Right atrium auricular region (tissue), 2 donors: ENCODE measurements around the gene SNX11. TPM values are rescaled to one million over a fixed set of nuclear protein-coding genes. Genes with fewer than 3 reads are reported as not detected.

ENCODE experiments used
- DNase-seq: peaks from one replicate; pipeline ENCODE4 v3.0.0-alpha.2; 2019; ENCODE audit warnings: low spot score
- H3K27ac ChIP-seq, 2 donors: fragments of 200-600 bp; sonication (generic); 1 replicate in 1 of 2; 2 replicates in 1 of 2; pipeline ENCODE4 v1.5.1; 2016 to 2019
- H3K27me3 ChIP-seq, 2 donors: fragments of 200-600 bp; sonication (generic); one replicate each; pipeline versions ENCODE4 v1.5.1 to v1.6.0; 2017 to 2019
- H3K36me3 ChIP-seq: fragments of 200-600 bp; sonication (generic); one replicate; pipeline ENCODE4 v1.5.1; 2016
- H3K4me1 ChIP-seq, 2 donors: fragments of 200-600 bp; sonication (generic); one replicate each; pipeline versions ENCODE4 v1.5.1 to v1.6.0; 2017 to 2019
- H3K4me3 ChIP-seq, 2 donors: fragments of 200-600 bp; sonication (generic); 1 replicate in 1 of 2; 2 replicates in 1 of 2; pipeline ENCODE4 v1.5.1; 2017 to 2019; ENCODE audit warnings: mild to moderate bottlenecking in 1 of 2, moderate library complexity in 1 of 2
- H3K9me3 ChIP-seq, 2 donors: fragments of 200-600 bp; sonication (generic); one replicate each; pipeline ENCODE4 v1.5.1; 2019
- total RNA-seq, 2 donors: library from RNA; depleted of rRNA; stranded (reverse); fragments of >200 nt; gene quantifications; one replicate each; pipeline ENCODE4 v1.1.0, GENCODE V29; 2016
- TF ChIP-seq, protein P1 (sequence below), 2 donors: fragments of 200-600 bp; sonication (generic); IDR thresholded peaks; one replicate each; pipeline ENCODE4 v1.5.1; 2019; ENCODE audit warnings: antibody characterized with exemption in 2 of 2

Gene SNX11
- total RNA-seq, 2 donors from 2014 or later, result 5.4 to 9.3 TPM

- peaks cover 0 to 4% of the 10 kb centered on the region in 2 donors for H3K27me3 ChIP-seq
- no peaks in the 10 kb centered on the region for H3K4me1 ChIP-seq
- TF ChIP-seq, protein P1, sequence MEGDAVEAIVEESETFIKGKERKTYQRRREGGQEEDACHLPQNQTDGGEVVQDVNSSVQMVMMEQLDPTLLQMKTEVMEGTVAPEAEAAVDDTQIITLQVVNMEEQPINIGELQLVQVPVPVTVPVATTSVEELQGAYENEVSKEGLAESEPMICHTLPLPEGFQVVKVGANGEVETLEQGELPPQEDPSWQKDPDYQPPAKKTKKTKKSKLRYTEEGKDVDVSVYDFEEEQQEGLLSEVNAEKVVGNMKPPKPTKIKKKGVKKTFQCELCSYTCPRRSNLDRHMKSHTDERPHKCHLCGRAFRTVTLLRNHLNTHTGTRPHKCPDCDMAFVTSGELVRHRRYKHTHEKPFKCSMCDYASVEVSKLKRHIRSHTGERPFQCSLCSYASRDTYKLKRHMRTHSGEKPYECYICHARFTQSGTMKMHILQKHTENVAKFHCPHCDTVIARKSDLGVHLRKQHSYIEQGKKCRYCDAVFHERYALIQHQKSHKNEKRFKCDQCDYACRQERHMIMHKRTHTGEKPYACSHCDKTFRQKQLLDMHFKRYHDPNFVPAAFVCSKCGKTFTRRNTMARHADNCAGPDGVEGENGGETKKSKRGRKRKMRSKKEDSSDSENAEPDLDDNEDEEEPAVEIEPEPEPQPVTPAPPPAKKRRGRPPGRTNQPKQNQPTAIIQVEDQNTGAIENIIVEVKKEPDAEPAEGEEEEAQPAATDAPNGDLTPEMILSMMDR (IDR thresholded peaks at IDR 0.05), result no peak
Measured at GRCh38 chr17:48155889-48156611, 48.5 kb downstream of the SNX11 start.

DNA sequence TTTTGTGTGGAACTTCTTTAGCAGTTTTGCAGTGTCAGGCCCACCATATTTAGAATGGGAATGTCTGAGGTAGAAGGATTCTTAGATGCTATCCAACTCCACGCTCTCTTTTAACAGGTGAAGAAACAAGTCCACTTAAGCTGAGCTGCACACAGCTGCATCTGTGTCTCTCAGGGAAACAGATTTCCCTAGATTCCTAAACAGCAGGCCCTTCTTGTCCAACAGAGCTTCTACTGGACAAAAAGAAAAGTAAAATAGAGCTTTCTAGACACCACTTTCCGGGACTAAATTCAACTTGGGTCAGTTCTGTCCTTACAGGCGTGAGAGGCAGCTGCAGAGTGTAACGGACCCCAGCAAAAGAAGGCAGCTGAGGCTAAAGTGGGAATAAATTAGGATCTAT is 51.7 kb downstream of the SNX11 start:
- Histone ChIP-seq H3K4me1 (no peaks in the 10 kb centered on the region), H3K9me3 (no peaks in the 10 kb centered on the region), H3K36me3 (no peaks in the 10 kb centered on the region), H3K27me3 (no peaks in the 10 kb centered on the region), H3K4me3 (no peak overlapping the region), H3K27ac (no peak overlapping the region)
- no peak for DNase-seq
- TF ChIP-seq, protein P1 (IDR thresholded peaks at IDR 0.05), result no peak

More at GRCh38 chr17:48155889-48156611, 48.5 kb downstream of the SNX11 start:
- Histone ChIP-seq H3K36me3 (no peaks in the 10 kb centered on the region), H3K27ac (no peak overlapping the region), H3K4me3 (no peak overlapping the region), H3K9me3 (no peaks in the 10 kb centered on the region)
- DNase-seq, result no peak

- Histone ChIP-seq H3K4me1 (no peaks in the 10 kb centered on the region), H3K9me3 (no peaks in the 10 kb centered on the region), H3K27ac (no peak overlapping the region), H3K36me3 (no peaks in the 10 kb centered on the region), H3K27me3 (no peaks in the 10 kb centered on the region), H3K4me3 (no peak overlapping the region)
- TF ChIP-seq, protein P1 (IDR thresholded peaks at IDR 0.05), result no peak
- DNase-seq, result no peak
Measured at GRCh38 chr17:48160177-48161081, 52.9 kb downstream of the SNX11 start.

DNA sequence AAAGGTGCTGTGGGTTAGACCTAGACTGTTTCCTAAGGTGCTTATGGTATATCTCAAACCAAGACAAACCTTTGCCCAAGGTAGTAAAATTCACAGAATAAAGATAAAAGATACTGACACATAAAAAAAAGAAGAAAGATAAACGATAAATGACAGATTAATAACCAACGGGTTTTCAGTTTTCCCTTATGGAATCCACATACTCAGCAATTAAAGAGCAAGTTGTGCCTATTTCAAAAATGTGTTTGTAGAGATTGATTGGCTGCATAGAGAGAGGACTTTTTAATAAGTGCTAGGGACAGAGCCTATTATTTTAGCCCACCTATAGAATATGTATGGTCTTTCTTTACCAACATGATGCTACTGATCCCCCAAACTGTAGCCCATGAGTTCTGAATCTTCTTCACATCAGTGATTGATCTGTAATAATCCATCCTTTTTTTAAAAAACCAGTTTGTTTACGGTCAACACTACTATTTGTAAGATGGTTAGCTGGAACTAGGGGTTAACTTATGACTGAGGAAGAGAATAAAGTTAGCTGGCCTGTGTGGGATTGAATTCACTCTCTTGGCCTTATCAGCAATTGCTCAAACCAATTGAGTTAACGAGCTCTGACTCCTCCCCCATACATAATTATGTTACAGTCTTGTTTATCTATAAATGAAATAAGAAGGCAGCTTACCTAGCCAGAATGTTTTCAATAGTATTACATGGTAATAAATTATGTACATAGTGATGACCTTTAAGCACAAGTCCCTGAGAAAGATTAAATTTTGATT is 53.8 kb downstream of the SNX11 start:
- Histone ChIP-seq H3K9me3 (no peaks in the 10 kb centered on the region), H3K4me1 (no peaks in the 10 kb centered on the region), H3K27ac (no peak overlapping the region), H3K36me3 (no peaks in the 10 kb centered on the region), H3K4me3 (no peak overlapping the region), H3K27me3 (no peaks in the 10 kb centered on the region)
- no peak for DNase-seq
- TF ChIP-seq, protein P1 (IDR thresholded peaks at IDR 0.05), result no peak

- TF ChIP-seq, protein P1 (IDR thresholded peaks at IDR 0.05), result no peak
- H3K27me3 ChIP-seq, result no peaks in the 10 kb centered on the region
- no peaks in the 10 kb centered on the region for H3K36me3 ChIP-seq
- H3K27ac ChIP-seq, result no peak overlapping the region
- H3K4me3 ChIP-seq, result no peak overlapping the region
- H3K4me1 ChIP-seq, result no peaks in the 10 kb centered on the region
- H3K9me3 ChIP-seq, result no peaks in the 10 kb centered on the region
- DNase-seq, result no peak
Measured at GRCh38 chr17:48162306-48162934, 54.9 kb downstream of the SNX11 start.
